ENCODE measurements around the gene PLB1.

DNA sequence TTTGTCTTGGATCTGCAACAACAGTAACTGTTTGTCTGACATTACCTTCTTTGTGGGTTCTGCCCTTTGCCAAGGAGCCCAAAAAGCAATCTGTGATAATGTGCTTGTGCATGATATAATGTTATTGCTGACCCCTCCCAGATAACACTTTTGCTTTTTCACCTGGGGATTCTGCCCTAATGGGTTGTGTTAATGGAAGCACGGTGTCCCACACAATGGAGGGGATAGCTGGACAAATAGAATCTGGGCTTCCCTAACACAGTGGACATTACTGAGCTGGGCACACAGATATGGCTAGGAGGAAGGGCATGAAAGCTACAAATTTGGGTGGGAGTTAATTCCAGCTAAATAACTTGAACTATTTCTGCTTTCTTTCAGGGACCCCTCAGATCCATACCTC, 20.6 kb downstream of the PLB1 start:
- TF ChIP-seq POLR2AphosphoS5 (IDR thresholded peaks at IDR 0.05; ENCODE audit: low read depth, low read length) (no peak), POLR2A (IDR thresholded peaks at IDR 0.05; ENCODE audit: low read depth, low read length) (no peak), TAF1 (IDR thresholded peaks at IDR 0.05; ENCODE audit: low read depth, low read length) (no peak), SPI1 (IDR thresholded peaks at IDR 0.05; ENCODE audit: low read depth, low read length) (no peak), PAX5 (IDR thresholded peaks at IDR 0.05; ENCODE audit: insufficient read depth, low read length, severe bottlenecking) (no peak)

All from GM12891 (cell line).